HS-27A (cell line): ENCODE data around the gene DCLRE1B.
"Not testable (repeated sequence)": the region's sequence is repeated elsewhere in the genome, so short reads cannot be mapped to it uniquely, and the experiment has no call there.

ENCODE experiments used
- DNase-seq: peaks from one replicate; pipeline ENCODE4 v3.0.0-alpha.2; 2012; ENCODE audit warnings: low read depth, missing footprints

DCLRE1B gene

DNA sequence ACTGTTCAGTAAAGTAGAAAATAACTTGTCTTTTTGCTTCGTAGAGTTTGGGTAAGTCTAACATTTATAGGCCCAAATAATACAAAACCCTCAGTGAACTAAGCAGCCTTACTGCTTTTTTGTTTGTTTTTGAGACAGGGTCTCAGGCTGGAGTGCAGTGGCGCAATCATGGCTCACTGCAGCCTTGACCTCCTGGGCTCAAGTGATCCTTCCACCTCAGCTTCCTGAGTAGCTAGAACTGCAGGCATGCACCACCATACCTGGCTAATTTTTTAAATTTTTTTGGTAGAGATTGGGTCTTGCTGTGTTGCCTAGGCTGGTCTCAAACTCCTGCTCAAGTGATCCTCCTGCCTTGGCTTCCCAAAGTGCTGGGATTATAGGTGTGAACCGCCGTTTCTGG, 43.0 kb downstream of the DCLRE1B start:
- not testable (repeated sequence) for DNase-seq

- DNase-seq, result no peak
Observed at GRCh38 chr1:113949007-113949406, 43.9 kb downstream of the DCLRE1B start.

DNA sequence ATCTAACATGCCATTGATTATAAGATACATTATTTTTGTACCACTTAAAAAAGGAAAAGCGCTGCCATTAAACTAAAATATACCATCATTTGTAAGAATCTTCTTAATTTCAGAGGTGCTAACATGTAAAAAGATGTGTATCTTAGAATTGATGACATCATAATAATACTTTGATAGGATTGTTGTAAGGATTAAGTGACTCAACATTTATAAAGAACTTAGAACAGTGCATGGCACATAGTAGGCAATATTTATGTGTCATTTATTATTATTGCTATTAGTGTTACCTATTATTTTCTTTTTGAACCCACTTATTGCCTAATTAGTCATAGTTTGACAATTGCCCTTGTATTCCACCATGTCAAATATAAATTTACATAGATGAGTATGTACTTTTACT, 45.8 kb downstream of the DCLRE1B start:
- no peak for DNase-seq

- no peak for DNase-seq
Observed at GRCh38 chr1:113951719-113952118, 46.6 kb downstream of the DCLRE1B start.

DNA sequence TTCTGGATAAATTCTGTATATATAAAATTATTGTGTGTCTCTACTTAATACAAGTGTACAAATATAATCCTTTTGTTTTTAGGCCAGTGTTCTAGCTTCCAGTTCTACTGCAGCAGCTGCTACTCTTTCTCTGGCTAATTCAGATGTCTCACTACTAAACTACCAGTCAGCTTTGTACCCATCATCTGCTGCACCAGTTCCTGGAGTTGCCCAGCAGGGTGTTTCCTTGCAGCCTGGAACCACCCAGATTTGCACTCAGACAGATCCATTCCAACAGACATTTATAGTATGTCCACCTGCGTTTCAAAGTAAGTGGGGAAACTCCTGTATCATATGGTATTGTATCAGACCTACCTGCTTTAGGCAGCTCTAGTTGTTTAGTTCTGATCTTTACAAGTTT, 52.9 kb downstream of the DCLRE1B start:
- no peak for DNase-seq

DNA sequence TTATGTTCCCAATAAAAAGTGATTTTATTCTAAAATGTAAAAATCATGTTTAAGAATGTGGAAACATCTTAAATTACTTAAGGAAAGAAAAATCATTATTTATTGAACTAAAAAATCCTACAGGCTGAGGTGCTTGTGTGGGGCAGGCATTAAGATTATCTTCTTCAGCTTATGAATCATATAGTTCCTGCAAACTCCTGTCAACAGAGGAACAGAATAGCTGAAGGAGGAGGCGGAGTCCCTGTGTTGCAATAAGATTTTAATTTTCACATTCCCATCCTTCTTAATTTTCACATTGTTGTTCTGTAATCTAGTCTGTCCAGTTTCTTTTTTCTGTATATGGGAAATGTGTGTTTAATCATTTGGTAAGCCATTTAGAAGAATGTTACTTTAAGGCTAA, 53.6 kb downstream of the DCLRE1B start:
- DNase-seq, result no peak

DNA sequence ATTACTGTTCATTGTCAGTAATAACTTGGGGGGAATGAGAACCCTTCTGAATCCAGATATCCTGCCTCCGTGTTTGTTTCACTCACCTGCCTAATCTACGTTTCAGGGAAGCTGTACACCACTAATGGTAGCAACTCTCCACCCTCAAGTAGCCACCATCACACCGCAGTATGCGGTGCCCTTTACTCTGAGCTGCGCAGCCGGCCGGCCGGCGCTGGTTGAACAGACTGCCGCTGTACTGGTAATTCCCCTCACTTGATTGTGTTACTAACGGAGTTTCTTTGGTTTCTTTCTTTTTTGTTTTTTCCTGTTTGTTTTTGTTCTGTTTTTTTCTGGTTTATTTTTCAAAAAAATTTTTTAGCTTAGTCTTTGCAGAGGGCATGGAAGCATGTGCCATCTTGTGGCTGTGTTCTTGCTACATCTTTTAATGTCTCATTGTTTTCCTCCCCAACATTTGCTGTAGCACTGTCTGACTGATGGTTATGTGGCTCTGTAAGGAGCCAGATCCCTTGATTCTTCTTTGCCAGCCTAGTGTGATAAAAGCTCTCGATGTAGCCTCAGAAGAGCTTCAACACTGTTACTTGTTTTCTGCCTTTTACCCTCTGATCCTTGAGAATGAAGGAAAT, 58.3 kb downstream of the DCLRE1B start:
- DNase-seq, result no peak
